T-helper 9 cell (primary cell): ENCODE measurements around the gene TAS2R42.

Experiments
- DNase-seq: peaks from one replicate; pipeline ENCODE4 v3.0.0-alpha.2; 2020

Gene TAS2R42

GRCh38 chr12:11143352-11143751, 43.4 kb downstream of the TAS2R42 start:
- no peak for DNase-seq

GRCh38 chr12:11136075-11136474, 50.7 kb downstream of the TAS2R42 start:
- no peak for DNase-seq
